Stimulated activated CD4-positive, alpha-beta T cell treated with anti-CD3 and anti-CD28 coated beads, Interleukin-2, amount 100 ng/mL, for 4 hours (primary cell): ENCODE results near the gene CASQ2.

Experiments
- DNase-seq: peaks from one replicate; pipeline ENCODE4 v3.0.0-alpha.2; 2020; ENCODE audit warnings: low read depth

The CASQ2 gene

DNA sequence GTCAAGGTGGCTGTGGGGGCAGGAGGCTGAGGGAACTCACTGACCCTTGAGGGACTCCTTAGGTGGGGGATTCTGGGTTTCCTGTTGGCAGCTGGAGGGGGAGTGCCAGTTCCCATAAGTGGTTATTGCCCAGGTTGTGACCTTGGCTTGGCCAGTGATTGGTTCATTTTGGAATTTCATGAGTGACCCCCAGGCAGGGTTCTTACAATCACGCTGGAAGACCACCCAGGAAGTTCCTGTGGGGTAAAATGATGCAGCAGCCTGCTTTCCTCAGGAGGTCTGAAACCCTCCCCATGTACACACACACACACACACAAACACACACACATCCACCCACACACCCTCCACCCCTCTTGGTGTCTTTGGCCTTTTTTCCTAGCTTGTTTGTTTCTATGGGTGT, 109.9 kb downstream of the CASQ2 start:
- DNase-seq = no peak

- DNase-seq = no peak
These were observed 111.9 kb downstream of the CASQ2 start for GRCh38 chr1:115656461-115657077.

DNA sequence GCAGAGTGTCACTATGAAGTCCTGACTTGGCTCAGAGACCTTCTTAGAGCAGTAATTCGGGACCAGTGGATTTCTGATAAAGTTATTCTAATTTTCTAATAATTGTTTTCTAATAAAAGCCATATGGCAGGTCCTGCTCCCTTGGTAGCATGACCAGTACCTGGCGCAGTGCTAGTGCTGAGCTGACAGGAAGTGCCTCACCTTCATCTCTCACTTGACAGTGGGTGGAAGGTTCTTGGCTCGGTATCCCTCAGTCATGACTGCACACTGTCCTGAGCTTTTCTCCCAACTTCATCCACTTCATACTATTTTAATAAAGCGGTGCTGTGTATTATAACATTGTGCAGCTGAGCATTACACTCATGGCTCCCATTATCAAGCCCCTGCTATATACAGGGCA, 112.6 kb downstream of the CASQ2 start:
- DNase-seq = no peak

GRCh38 chr1:115655306-115655663, 113.2 kb downstream of the CASQ2 start:
- DNase-seq = no peak

GRCh38 chr1:115654663-115655305, 113.7 kb downstream of the CASQ2 start:
- DNase-seq = no peak

- DNase-seq = no peak
These were observed 114.4 kb downstream of the CASQ2 start for GRCh38 chr1:115654125-115654524.

DNA sequence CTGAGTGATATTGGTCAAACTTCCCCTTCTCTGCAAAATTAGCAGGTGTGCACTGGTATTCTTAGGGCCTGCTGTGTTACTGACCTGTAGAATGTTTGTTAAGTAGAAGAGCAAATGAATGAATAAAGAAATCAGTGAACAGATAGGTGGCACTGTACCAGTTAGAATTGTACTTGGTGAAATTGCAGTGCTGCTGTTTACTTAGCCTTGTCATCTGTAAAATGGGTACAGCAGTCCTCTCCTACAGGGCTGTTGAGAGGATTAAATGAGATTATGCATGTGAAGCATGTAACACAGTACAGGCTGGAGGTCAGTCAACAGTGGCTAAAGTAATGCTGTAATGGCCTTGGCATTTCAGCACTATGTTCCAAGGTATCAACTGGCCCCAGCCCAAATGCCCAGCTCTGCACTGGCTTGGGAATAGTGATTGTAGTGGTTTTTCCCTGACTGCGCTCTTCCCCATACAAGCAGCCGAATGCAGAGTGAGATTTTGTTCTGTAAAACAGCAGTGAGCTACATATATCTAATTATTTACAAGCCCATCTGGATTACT, 116.2 kb downstream of the CASQ2 start:
- no peak for DNase-seq

GRCh38 chr1:115651391-115651790, 117.1 kb downstream of the CASQ2 start:
- DNase-seq = no peak

DNA sequence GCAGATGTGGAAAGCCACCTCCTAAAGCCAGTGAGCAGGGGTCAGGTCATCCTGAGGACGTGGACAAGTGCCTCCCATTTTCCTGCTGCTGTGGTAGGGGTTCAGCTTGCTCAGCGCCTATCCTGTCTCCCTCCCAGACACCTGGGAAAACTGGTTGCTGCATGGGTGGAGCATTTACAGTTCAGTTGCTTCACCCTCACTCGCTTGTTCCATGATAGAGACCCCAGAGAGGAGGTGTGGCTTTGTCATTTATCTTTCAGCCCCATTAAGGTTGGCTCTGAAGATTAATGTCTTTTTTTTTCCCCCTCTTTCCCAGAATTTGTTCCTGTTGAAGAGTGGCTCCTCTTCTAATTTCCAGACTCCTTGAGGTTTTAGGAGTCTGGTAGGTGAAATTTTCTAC, 117.6 kb downstream of the CASQ2 start:
- no peak for DNase-seq
